Measurements from ENCODE around the gene CDH22.

CDH22 gene

DNA sequence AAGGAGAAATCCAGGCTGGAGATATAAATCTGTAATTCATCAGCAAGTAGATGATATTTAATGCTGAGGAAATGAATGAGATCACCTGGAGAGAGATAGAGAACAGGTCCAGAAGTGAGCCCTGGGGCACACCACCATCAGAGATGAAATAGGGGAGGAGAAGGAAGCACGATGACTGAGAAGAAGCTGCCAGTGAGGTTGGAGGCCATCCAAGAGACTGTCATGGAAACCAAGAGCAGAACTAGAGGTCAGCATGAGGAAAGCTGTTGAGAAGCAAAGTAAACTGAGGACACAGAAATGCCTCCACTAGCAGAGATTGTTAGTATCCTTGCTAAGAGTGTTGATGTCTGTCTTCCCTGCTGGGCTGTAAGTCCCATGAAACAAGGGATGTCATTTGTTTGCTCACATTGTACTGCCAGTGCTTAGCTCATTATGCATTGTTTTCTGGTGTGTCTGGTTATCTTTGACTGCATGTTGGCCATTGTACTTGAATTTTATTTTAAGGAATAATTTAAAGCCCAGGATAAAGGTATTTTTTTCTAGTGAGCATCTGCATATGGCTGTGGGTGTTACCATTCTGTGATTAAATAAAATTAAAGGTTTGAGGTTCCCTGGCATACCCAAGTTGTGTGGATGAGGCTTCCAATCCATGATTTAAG lies 35.8 kb downstream of the CDH22 start:
- no peak overlapping the region for H3K18ac ChIP-seq (ENCODE audit: low read length)
- H4K91ac ChIP-seq (ENCODE audit: low read depth, low read length, poor library complexity), result no peak overlapping the region
- H2BK5ac ChIP-seq (ENCODE audit: low read length), result no peak overlapping the region
- H4K8ac ChIP-seq (ENCODE audit: low read depth, low read length), result no peak overlapping the region
- no peak overlapping the region for H3K14ac ChIP-seq (ENCODE audit: low read length)
- no peaks in the 10 kb centered on the region for H3K36me3 ChIP-seq (replicated peaks in 1 of 2; ENCODE audit: control insufficient read depth in 2 of 2, insufficient read depth in 2 of 2, low read length in 2 of 2)
- no peak overlapping the region for H2BK12ac ChIP-seq (ENCODE audit: low read length)
- H3K4ac ChIP-seq (ENCODE audit: low read length), result no peak overlapping the region
- H3K9ac ChIP-seq (ENCODE audit: low read depth, low read length, poor library complexity), result no peak overlapping the region
- peaks cover 5 to 8% of the 10 kb centered on the region in 2 donors for H3K4me1 ChIP-seq (ENCODE audit: control insufficient read depth in 2 of 2, insufficient read depth in 1 of 2, low read depth in 1 of 2, low read length in 2 of 2)
- no peak for DNase-seq (ENCODE audit: low spot score)
- H2BK120ac ChIP-seq (ENCODE audit: low read depth, low read length), result no peak overlapping the region
- H2AFZ ChIP-seq (ENCODE audit: low read length), result no peak overlapping the region
- H3K9me3 ChIP-seq (replicated peaks in 1 of 2; ENCODE audit: control insufficient read depth in 2 of 2, insufficient read depth in 1 of 2, low read depth in 1 of 2, low read length in 2 of 2), result no peaks in the 10 kb centered on the region
- H3K79me1 ChIP-seq (ENCODE audit: low read depth, low read length), result no peaks in the 10 kb centered on the region
- H3K27ac ChIP-seq (replicated peaks; ENCODE audit: low read length), result no peak overlapping the region
- no CpG with 5 or more reads among the region's 1 CpG for WGBS, 2 donors (ENCODE audit: extremely low coverage in 2 of 2, insufficient read length in 2 of 2, insufficient replicate concordance in 1 of 2)
- H3K4me3 ChIP-seq (ENCODE audit: low read length in 2 of 2), result no peak overlapping the region
- H2AK5ac ChIP-seq (ENCODE audit: low read depth, low read length), result no peak overlapping the region
- no peak overlapping the region for H2BK15ac ChIP-seq (ENCODE audit: low read length)
- peaks cover 0 to 47% (median 0%) of the 10 kb centered on the region in 3 experiments for H3K27me3 ChIP-seq (ENCODE audit: control insufficient read depth in 3 of 3, insufficient read depth in 3 of 3, low read depth in 1 of 3, low read length in 3 of 3)
- H3K23ac ChIP-seq (ENCODE audit: low read depth, low read length, poor library complexity), result no peak overlapping the region
- H3K4me2 ChIP-seq (ENCODE audit: insufficient read depth, low read length, poor library complexity, severe bottlenecking), result no peak overlapping the region

DNA sequence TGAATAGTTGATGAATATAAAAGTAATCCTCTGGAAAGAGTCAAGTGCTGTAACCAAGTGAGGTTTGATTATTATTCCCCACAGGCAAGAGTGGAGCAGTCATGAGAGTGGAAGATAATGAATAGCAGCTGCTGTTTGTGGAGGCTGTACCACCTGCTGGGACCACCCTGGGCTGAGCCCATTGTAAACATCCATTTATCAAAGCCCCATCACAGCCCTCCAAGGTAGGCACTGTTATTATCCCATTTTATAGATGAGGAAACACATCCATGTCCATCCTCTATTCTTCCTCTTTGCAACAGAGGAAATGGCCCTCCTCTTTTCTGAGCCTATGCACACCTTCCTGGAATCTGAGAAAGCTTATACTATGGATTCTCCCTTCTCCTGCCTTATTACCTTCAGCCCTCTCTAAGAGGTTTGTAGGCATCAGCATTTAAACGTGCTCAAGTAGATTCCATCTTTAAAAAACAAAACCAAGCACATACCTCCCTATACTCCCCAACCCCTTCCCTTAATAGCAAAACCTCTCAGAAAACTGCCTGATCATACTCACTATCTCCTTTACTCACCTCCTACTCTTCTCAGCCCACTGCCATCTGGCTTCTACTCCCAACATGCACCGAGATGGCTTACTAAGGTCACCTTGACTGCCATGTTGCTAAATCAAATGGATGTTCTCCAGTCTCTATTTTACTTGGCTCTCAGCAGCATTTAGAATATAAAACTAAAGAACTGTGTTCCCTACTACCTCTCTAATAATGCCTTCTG lies 37.1 kb downstream of the CDH22 start:
- no peak overlapping the region for H3K4ac ChIP-seq (ENCODE audit: low read length)
- H3K79me1 ChIP-seq (ENCODE audit: low read depth, low read length), result no peaks in the 10 kb centered on the region
- H2BK5ac ChIP-seq (ENCODE audit: low read length), result no peak overlapping the region
- no peak overlapping the region for H3K14ac ChIP-seq (ENCODE audit: low read length)
- H4K91ac ChIP-seq (ENCODE audit: low read depth, low read length, poor library complexity), result no peak overlapping the region
- H3K27ac ChIP-seq (replicated peaks; ENCODE audit: low read length), result no peak overlapping the region
- H3K36me3 ChIP-seq (replicated peaks in 1 of 2; ENCODE audit: control insufficient read depth in 2 of 2, insufficient read depth in 2 of 2, low read length in 2 of 2), result no peaks in the 10 kb centered on the region
- H3K9me3 ChIP-seq (replicated peaks in 1 of 2; ENCODE audit: control insufficient read depth in 2 of 2, insufficient read depth in 1 of 2, low read depth in 1 of 2, low read length in 2 of 2), result no peaks in the 10 kb centered on the region
- H4K8ac ChIP-seq (ENCODE audit: low read depth, low read length), result no peak overlapping the region
- no peak overlapping the region for H3K4me2 ChIP-seq (ENCODE audit: insufficient read depth, low read length, poor library complexity, severe bottlenecking)
- no peak overlapping the region for H3K4me3 ChIP-seq (ENCODE audit: low read length in 2 of 2)
- WGBS, 2 donors (ENCODE audit: extremely low coverage in 2 of 2, insufficient read length in 2 of 2, insufficient replicate concordance in 1 of 2), result no CpG with 5 or more reads among the region's 2 CpGs
- H3K18ac ChIP-seq (ENCODE audit: low read length), result no peak overlapping the region
- H2BK15ac ChIP-seq (ENCODE audit: low read length), result no peak overlapping the region
- no peak overlapping the region for H3K23ac ChIP-seq (ENCODE audit: low read depth, low read length, poor library complexity)
- H3K27me3 ChIP-seq (ENCODE audit: control insufficient read depth in 3 of 3, insufficient read depth in 3 of 3, low read depth in 1 of 3, low read length in 3 of 3), result peaks cover 0 to 40% (median 0%) of the 10 kb centered on the region in 3 experiments
- H2AK5ac ChIP-seq (ENCODE audit: low read depth, low read length), result no peak overlapping the region
- H2BK120ac ChIP-seq (ENCODE audit: low read depth, low read length), result no peak overlapping the region
- no peak overlapping the region for H2BK12ac ChIP-seq (ENCODE audit: low read length)
- H2AFZ ChIP-seq (ENCODE audit: low read length), result no peak overlapping the region
- no peak for DNase-seq (ENCODE audit: low spot score)
- no peak overlapping the region for H3K9ac ChIP-seq (ENCODE audit: low read depth, low read length, poor library complexity)
- H3K4me1 ChIP-seq (ENCODE audit: control insufficient read depth in 2 of 2, insufficient read depth in 1 of 2, low read depth in 1 of 2, low read length in 2 of 2), result peaks cover 4 to 8% of the 10 kb centered on the region in 2 donors

DNA sequence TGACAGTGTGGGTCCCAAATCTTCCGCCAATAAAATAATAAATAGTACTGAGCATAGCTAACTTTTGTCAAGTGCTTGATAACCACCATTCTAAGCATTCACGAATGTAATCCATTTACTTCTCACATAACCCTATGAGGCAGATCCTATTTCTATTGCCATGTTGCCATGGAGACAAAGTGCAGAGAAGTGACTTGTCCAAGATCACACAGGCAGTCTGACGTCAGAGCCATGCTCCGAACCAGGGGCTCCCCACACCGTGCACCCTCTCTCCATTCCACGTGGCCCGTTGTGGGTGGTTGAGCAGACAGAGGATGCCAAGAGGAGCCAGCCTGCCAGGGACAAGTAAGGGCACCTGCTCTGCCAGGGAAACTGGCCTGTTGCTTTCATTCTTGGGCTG lies 38.9 kb downstream of the CDH22 start:
- Histone ChIP-seq H3K4me1 (ENCODE audit: control insufficient read depth in 2 of 2, insufficient read depth in 1 of 2, low read depth in 1 of 2, low read length in 2 of 2) (peaks cover 4 to 8% of the 10 kb centered on the region in 2 donors), H3K18ac (ENCODE audit: low read length) (no peak overlapping the region), H2BK15ac (ENCODE audit: low read length) (no peak overlapping the region), H3K36me3 (replicated peaks in 1 of 2; ENCODE audit: control insufficient read depth in 2 of 2, insufficient read depth in 2 of 2, low read length in 2 of 2) (no peaks in the 10 kb centered on the region), H3K27ac (replicated peaks; ENCODE audit: low read length) (no peak overlapping the region), H3K4me3 (ENCODE audit: low read length in 2 of 2) (no peak overlapping the region), H3K14ac (ENCODE audit: low read length) (peak overlapping the region; percentile 22), H3K9ac (ENCODE audit: low read depth, low read length, poor library complexity) (no peak overlapping the region), H2AK5ac (ENCODE audit: low read depth, low read length) (no peak overlapping the region), H2BK12ac (ENCODE audit: low read length) (no peak overlapping the region), H2BK120ac (ENCODE audit: low read depth, low read length) (no peak overlapping the region), H2BK5ac (ENCODE audit: low read length) (no peak overlapping the region), H3K9me3 (replicated peaks in 1 of 2; ENCODE audit: control insufficient read depth in 2 of 2, insufficient read depth in 1 of 2, low read depth in 1 of 2, low read length in 2 of 2) (no peaks in the 10 kb centered on the region), H3K23ac (ENCODE audit: low read depth, low read length, poor library complexity) (no peak overlapping the region), H3K4me2 (ENCODE audit: insufficient read depth, low read length, poor library complexity, severe bottlenecking) (no peak overlapping the region), H3K4ac (ENCODE audit: low read length) (no peak overlapping the region), H3K27me3 (ENCODE audit: control insufficient read depth in 3 of 3, insufficient read depth in 3 of 3, low read depth in 1 of 3, low read length in 3 of 3) (peaks cover 0 to 28% (median 0%) of the 10 kb centered on the region in 3 experiments), H2AFZ (ENCODE audit: low read length) (no peak overlapping the region), H4K8ac (ENCODE audit: low read depth, low read length) (no peak overlapping the region), H4K91ac (ENCODE audit: low read depth, low read length, poor library complexity) (no peak overlapping the region), H3K79me1 (ENCODE audit: low read depth, low read length) (no peaks in the 10 kb centered on the region)
- no CpG with 5 or more reads among the region's 7 CpGs for WGBS, 2 donors (ENCODE audit: extremely low coverage in 2 of 2, insufficient read length in 2 of 2, insufficient replicate concordance in 1 of 2)
- no peak for DNase-seq (ENCODE audit: low spot score)

DNA sequence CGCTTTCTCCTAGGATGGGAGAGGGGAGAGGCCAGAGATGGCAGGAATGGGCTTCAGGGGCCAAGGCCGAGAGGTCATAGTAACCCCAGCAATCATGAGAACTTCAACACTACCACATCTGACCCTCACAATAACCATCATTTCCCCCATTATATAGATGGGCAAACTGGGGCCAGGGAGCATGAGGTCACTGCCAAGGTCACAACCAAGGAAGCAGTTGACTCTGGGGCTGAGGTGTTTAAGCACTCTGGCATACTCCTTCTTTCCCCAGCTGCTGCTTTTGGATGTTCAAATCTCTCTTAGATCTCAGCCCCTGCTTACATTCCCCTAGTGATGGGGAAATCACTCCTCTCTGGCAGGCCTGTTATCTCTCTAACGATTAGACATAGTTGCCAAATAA lies 39.6 kb downstream of the CDH22 start:
- no peak overlapping the region for H2AFZ ChIP-seq (ENCODE audit: low read length)
- no peak overlapping the region for H2BK5ac ChIP-seq (ENCODE audit: low read length)
- no peak overlapping the region for H2AK5ac ChIP-seq (ENCODE audit: low read depth, low read length)
- no peak overlapping the region for H3K27ac ChIP-seq (replicated peaks; ENCODE audit: low read length)
- H4K91ac ChIP-seq (ENCODE audit: low read depth, low read length, poor library complexity), result no peak overlapping the region
- DNase-seq (ENCODE audit: low spot score), result no peak
- H3K14ac ChIP-seq (ENCODE audit: low read length), result no peak overlapping the region
- H3K4me2 ChIP-seq (ENCODE audit: insufficient read depth, low read length, poor library complexity, severe bottlenecking), result no peak overlapping the region
- H2BK12ac ChIP-seq (ENCODE audit: low read length), result no peak overlapping the region
- H3K9ac ChIP-seq (ENCODE audit: low read depth, low read length, poor library complexity), result no peak overlapping the region
- no peaks in the 10 kb centered on the region for H3K79me1 ChIP-seq (ENCODE audit: low read depth, low read length)
- peaks cover 0 to 28% (median 0%) of the 10 kb centered on the region in 3 experiments for H3K27me3 ChIP-seq (ENCODE audit: control insufficient read depth in 3 of 3, insufficient read depth in 3 of 3, low read depth in 1 of 3, low read length in 3 of 3)
- H3K4ac ChIP-seq (ENCODE audit: low read length), result no peak overlapping the region
- H3K23ac ChIP-seq (ENCODE audit: low read depth, low read length, poor library complexity), result peak overlapping the region; percentile 13
- H3K4me1 ChIP-seq (ENCODE audit: control insufficient read depth in 2 of 2, insufficient read depth in 1 of 2, low read depth in 1 of 2, low read length in 2 of 2), result peaks cover 4 to 8% of the 10 kb centered on the region in 2 donors
- H3K4me3 ChIP-seq (ENCODE audit: low read length in 2 of 2), result no peak overlapping the region
- H3K18ac ChIP-seq (ENCODE audit: low read length), result no peak overlapping the region
- no peak overlapping the region for H2BK15ac ChIP-seq (ENCODE audit: low read length)
- WGBS, 2 donors (ENCODE audit: extremely low coverage in 2 of 2, insufficient read length in 2 of 2, insufficient replicate concordance in 1 of 2), result no CpG with 5 or more reads among the region's 3 CpGs
- H3K9me3 ChIP-seq (replicated peaks in 1 of 2; ENCODE audit: control insufficient read depth in 2 of 2, insufficient read depth in 1 of 2, low read depth in 1 of 2, low read length in 2 of 2), result no peaks in the 10 kb centered on the region
- no peaks in the 10 kb centered on the region for H3K36me3 ChIP-seq (replicated peaks in 1 of 2; ENCODE audit: control insufficient read depth in 2 of 2, insufficient read depth in 2 of 2, low read length in 2 of 2)
- H2BK120ac ChIP-seq (ENCODE audit: low read depth, low read length), result no peak overlapping the region
- no peak overlapping the region for H4K8ac ChIP-seq (ENCODE audit: low read depth, low read length)

Measured in neuronal stem cell (in vitro differentiated cells).